CD4-positive, alpha-beta T cell treated with Interleukin-2 at 100 ng/mL for 4 hours (primary cell): Measurements from ENCODE around the gene SRCIN1.

Experiments
- DNase-seq: peaks from one replicate; pipeline ENCODE4 v3.0.0-alpha.2; 2020; ENCODE audit warnings: low spot score

Gene SRCIN1

GRCh38 chr17:38578229-38579082, 27.3 kb downstream of the SRCIN1 start:
- DNase-seq, result no peak

- DNase-seq, result no peak
These were observed 28.0 kb downstream of the SRCIN1 start for GRCh38 chr17:38577645-38578173.

GRCh38 chr17:38577244-38577643, 28.5 kb downstream of the SRCIN1 start:
- DNase-seq, result no peak

GRCh38 chr17:38575781-38576180, 30.0 kb downstream of the SRCIN1 start:
- DNase-seq, result no peak

- DNase-seq, result no peak
These were observed 31.0 kb downstream of the SRCIN1 start for GRCh38 chr17:38574712-38575111.

- DNase-seq, result no peak
These were observed 32.9 kb downstream of the SRCIN1 start for GRCh38 chr17:38572669-38573365.

GRCh38 chr17:38571833-38572668, 33.7 kb downstream of the SRCIN1 start:
- DNase-seq, result no peak

- no peak for DNase-seq
These were observed 35.8 kb downstream of the SRCIN1 start for GRCh38 chr17:38569701-38570512.

GRCh38 chr17:38568845-38569510, 36.8 kb downstream of the SRCIN1 start:
- DNase-seq, result no peak

- DNase-seq, result no peak
These were observed 37.5 kb downstream of the SRCIN1 start for GRCh38 chr17:38568274-38568673.

- DNase-seq, result no peak
These were observed 38.4 kb downstream of the SRCIN1 start for GRCh38 chr17:38567350-38567749.

GRCh38 chr17:38566666-38567031, 39.1 kb downstream of the SRCIN1 start:
- no peak for DNase-seq

GRCh38 chr17:38565853-38566665, 39.7 kb downstream of the SRCIN1 start:
- no peak for DNase-seq

- DNase-seq, result no peak
These were observed 40.9 kb downstream of the SRCIN1 start for GRCh38 chr17:38564869-38565268.

GRCh38 chr17:38564254-38564837, 41.4 kb downstream of the SRCIN1 start:
- DNase-seq, result no peak

GRCh38 chr17:38563362-38564253, 42.1 kb downstream of the SRCIN1 start:
- DNase-seq, result no peak

- DNase-seq, result no peak
These were observed 42.8 kb downstream of the SRCIN1 start for GRCh38 chr17:38562903-38563302.

- no peak for DNase-seq
These were observed 43.6 kb downstream of the SRCIN1 start for GRCh38 chr17:38562215-38562569.
